DMS53 (cell line): Measurements from ENCODE around the gene TRO.
A peak's percentile ranks its signal among the peaks of the same experiment; 100 is the strongest.

Experiments
- DNase-seq: peaks from one replicate; lab custom pipeline; 2025; lab: John Stamatoyannopoulos, UW

TRO gene

DNA sequence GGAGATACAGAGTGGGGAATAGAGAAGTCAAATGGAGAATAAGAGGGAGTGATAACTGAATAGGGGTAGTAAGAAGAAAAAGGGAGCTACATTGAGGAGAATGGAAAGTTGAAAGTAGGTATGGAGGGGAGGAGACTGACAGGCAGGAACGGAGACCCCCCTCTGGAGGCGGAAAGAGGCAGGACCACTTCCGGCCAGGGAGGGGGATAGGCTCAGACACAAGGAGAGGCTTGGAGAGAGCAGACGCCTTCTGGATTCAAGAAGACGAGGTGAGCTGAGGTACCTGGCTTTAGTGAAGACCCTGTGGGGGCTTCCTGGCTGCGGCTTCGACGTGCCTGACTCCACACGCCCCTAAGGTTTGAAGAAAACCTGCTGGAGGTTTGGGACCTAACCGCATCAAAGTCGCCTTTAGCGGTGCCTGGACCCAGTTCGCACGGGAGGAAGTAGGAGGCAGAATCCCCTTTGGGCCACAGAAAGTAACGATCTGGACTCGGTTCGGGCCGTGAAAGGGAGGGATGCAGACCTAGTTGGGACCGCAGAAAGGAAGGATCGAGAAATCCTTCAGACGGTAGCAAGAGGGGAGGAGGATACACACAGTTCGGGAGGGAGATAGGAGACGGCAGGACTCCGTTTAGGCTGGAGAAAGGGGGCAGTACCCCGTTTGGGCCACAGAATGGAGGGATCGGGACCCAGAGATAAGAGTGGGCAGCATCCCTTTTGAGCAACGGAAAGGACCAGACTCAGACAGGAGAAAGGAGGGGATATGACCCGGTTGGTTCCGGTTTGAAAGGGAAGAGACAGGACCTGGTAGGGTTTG lies at the start of gene TRO:
Gene TRO (plus strand): TSS at position 215 of the 817 bp plus-strand sequence. CDS start 1,423 bp downstream, outside the sequence.
- peak; percentile 38 for DNase-seq

- no peak for DNase-seq
These were observed 34.9 kb upstream of the TRO start for GRCh38 chrX:54885740-54886139.

DNA sequence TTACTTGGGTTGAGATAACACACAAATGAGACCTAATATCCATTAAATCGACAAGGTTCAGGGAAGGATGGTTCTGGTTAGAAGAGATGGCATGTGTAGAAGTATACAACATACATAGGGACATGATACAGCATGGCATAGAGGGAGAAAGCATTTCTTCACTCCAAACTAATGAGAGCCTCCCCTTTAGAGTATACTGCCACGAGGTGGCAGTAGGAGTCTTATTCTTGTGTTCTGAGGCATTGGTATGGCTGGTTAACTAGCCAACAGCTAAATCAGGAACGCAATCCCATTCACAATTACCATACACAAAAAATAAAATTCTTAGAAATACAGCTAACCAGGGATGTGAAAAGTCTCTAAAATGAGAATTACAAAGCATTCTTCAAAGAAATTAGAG lies 29.1 kb upstream of the TRO start:
- DNase-seq = peak; percentile 73

GRCh38 chrX:54894159-54894558 lies 26.5 kb upstream of the TRO start:
- DNase-seq = no peak

DNA sequence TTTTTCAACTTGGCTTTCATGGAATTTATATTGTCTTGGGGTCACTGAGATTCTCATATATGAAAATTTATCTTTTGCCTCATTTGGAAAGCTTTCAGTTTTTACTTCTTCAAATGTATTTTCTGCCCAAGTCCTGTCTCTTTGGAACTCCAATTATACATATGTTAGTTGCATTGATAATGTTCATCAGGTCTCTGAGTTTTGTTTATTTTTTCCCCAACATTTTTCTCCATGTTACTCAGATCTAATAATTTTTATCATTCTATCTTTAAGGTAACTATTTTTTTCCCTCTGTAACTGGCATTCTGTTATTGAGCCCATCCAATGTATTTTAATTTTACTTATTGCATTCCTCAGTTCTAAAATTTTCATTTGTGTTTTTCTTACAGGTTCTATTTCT lies 10.7 kb upstream of the TRO start:
- no peak for DNase-seq

- peak; percentile 68 for DNase-seq
These were observed 900 bp downstream of the TRO start for GRCh38 chrX:54921427-54922021.

DNA sequence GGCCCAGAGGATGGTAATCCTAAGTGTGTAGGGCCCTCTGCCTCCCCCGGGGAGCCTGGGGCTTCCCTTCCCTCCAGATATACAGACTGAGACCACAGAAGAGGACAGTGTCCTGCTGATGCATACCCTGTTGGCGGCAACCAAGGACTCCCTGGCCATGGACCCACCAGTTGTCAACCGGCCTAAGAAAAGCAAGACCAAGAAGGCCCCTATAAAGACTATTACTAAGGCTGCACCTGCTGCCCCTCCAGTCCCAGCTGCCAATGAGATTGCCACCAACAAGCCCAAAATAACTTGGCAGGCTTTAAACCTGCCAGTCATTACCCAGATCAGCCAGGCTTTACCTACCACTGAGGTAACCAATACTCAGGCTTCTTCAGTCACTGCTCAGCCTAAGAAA lies 1.9 kb downstream of the TRO start:
- no peak for DNase-seq

DNA sequence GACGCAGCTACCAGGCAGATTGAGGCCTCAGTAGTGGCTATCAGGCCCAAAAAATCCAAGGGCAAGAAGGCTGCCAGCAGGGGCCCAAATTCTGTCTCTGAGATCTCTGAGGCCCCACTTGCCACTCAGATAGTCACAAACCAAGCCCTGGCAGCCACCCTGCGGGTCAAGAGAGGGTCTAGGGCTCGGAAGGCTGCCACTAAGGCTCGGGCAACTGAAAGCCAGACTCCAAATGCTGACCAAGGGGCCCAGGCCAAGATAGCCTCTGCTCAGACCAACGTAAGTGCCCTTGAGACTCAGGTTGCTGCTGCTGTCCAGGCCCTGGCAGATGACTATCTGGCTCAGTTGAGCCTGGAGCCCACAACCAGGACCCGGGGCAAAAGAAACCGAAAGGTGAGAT lies 2.8 kb downstream of the TRO start:
- DNase-seq = no peak

GRCh38 chrX:54926978-54927377 lies 6.4 kb downstream of the TRO start:
- DNase-seq = no peak

- DNase-seq = no peak
These were observed 8.3 kb downstream of the TRO start for GRCh38 chrX:54928876-54929275.

DNA sequence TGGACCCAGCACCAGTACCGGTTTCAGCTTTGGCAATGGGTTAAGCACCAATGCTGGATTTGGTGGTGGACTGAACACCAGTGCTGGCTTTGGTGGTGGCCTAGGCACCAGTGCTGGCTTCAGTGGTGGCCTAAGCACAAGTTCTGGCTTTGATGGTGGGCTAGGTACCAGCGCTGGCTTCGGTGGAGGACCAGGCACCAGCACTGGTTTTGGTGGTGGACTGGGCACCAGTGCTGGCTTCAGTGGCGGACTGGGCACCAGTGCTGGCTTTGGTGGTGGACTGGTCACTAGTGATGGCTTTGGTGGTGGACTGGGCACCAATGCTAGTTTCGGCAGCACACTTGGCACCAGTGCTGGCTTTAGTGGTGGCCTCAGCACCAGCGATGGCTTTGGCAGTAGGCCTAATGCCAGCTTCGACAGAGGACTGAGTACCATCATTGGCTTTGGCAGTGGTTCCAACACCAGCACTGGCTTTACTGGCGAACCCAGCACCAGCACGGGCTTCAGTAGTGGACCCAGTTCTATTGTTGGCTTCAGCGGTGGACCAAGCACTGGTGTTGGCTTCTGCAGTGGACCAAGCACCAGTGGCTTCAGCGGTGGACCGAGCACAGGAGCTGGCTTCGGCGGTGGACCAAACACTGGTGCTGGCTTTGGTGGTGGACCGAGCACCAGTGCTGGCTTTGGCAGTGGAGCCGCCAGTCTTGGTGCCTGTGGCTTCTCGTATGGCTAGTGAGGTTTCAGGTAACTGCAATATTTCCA lies 9.8 kb downstream of the TRO start:
- no peak for DNase-seq

DNA sequence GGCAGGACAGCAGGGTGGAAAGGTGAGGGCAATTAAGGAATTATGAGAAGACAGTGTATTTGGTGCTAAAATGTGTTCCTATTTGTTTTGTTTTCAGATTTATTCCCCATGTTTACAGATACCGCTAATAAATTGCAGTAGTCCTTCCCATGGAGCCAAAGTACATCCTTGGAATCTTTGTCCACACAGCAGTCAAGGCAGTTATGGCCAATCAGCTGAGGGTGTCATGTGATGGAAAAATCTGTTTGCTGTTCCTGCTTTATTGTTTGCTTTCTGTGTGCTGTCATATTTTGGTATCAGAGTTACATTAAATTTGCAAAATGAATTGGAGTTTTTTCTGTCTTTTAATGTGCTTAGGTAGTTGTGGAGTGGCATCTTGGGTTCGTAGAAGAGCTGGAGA lies 10.5 kb downstream of the TRO start:
- DNase-seq = no peak

GRCh38 chrX:54933150-54933826 lies 12.7 kb downstream of the TRO start:
- DNase-seq = no peak

GRCh38 chrX:54934058-54934457 lies 13.4 kb downstream of the TRO start:
- no peak for DNase-seq

DNA sequence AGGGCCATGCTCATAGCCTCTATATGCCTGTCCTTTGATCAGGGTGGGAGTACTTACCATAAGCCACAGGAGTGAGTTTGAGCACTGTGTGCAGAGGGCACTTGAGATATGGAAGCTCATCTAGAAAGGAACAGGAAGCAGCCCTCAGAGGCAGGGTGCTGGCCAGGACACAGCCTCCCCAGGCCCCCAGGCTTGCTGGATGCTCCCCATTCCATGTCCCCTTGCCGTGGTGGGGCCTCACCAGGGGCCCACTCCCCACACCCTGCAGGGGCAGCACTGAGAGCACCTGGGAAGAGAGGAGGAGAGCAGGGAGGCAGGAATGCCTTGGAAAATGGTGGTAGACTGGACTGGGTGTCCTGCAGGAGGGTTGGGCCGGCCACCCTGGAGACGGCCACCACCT lies 14.3 kb downstream of the TRO start:
- DNase-seq = no peak

DNA sequence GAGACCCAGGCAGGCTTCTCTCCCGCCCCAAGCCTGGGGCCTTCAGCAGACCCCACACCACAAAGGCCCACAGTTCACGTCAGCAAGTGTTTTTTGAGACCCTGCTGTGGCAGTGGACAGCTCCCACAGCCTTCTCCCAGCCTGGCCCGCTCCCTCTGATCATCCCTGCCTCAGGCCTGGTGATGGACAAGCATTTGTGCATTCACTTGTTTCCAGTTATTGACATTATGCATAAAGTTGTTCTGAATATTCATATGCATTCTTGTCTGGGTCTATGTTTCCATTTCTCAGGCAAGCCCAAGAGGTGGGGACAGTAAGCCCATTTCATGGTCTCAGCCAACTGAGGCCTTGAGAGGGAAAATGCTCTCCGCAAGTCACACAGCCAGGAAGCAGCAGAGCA lies 14.7 kb downstream of the TRO start:
- no peak for DNase-seq

DNA sequence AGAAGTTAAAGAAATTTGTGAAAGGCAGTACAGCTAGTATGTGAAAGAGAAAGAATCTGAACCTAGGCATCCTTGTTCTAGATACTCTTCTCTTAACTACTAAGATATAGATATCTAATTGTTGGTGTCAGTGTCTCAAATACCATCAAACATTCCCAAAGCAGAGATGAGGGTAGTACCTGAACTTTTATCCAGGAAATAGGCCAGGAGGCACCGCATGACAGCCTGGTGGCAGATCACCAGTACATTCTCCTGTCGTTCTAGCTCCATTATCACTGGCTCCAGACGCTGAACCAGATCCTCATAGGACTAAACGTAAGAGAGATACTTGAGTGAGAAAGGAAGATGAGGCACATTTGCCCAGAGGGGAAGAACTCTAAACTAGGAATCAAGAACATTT lies 16.8 kb downstream of the TRO start:
- DNase-seq = no peak

- DNase-seq = no peak
These were observed 24.2 kb downstream of the TRO start for GRCh38 chrX:54944816-54945215.

DNA sequence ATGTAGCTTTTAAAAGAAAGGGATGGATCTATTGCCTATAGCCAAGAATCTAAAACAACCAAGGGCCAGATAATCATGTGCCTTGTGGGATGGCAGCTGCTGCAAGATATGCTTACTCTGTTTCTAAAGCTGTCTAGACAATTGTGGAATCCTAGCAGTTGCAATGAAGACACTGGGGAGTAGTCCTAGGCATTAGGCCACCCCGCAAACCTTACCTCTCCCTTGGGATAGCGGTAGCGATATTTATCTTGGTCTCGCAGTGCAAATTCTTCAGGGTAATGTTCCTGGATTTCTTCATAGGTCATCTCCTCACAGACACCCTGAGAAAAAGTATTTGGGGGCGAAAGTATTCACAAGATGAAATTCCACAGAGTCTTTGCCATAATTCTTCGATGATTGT lies 24.6 kb downstream of the TRO start:
- no peak for DNase-seq

GRCh38 chrX:54950730-54951375 lies 30.2 kb downstream of the TRO start:
- DNase-seq = peak; percentile 2

- peak; percentile 4 for DNase-seq
These were observed 41.1 kb downstream of the TRO start for GRCh38 chrX:54961750-54962149.
